ENCODE measurements around the gene PRRT1B.

The PRRT1B gene

GRCh38 chr9:131518553-131518952, 26.8 kb upstream of the PRRT1B start:
- TF ChIP-seq EZH2phosphoT487 (IDR thresholded peaks at IDR 0.05; ENCODE audit: borderline replicate concordance) (no peak), CTCF (conservative IDR thresholded peaks at IDR 0.05; ENCODE audit: low read length) (no peak)
- Histone ChIP-seq H3K79me2 (ENCODE audit: insufficient read depth, low read length) (no peaks in the 10 kb centered on the region), H3K36me3 (ENCODE audit: insufficient read depth, low read length) (peaks cover 57% of the 10 kb centered on the region; the same call in 1 of the 2 replicates), H2AFZ (ENCODE audit: low read length) (no peak overlapping the region), H3K27me3 (ENCODE audit: insufficient read depth, low read length, poor library complexity, severe bottlenecking) (no peaks in the 10 kb centered on the region), H4K20me1 (ENCODE audit: insufficient read depth, low read length, poor library complexity, severe bottlenecking) (no peaks in the 10 kb centered on the region), H3F3A (ENCODE audit: low read depth) (no peaks in the 10 kb centered on the region), H3K9me2 (replicated peaks; ENCODE audit: low read depth, low read length) (no peaks in the 10 kb centered on the region), H3K4me1 (ENCODE audit: insufficient read depth, low read length, poor library complexity, severe bottlenecking) (no peaks in the 10 kb centered on the region), H3K4me3 (ENCODE audit: low read length, poor library complexity, severe bottlenecking) (no peak overlapping the region), H3K9ac (ENCODE audit: low read depth, low read length, poor library complexity, severe bottlenecking) (no peak overlapping the region), H3K4me2 (ENCODE audit: low read depth, low read length, poor library complexity, severe bottlenecking) (no peak overlapping the region), H3K9me3 (ENCODE audit: insufficient read depth, low read depth, low read length) (no peaks in the 10 kb centered on the region)

- H3K4me3 ChIP-seq (ENCODE audit: low read length, poor library complexity, severe bottlenecking): no peak overlapping the region
- peaks cover 68% of the 10 kb centered on the region; the same call in 1 of the 2 replicates for H3K36me3 ChIP-seq (ENCODE audit: insufficient read depth, low read length)
- no peaks in the 10 kb centered on the region for H3K9me3 ChIP-seq (ENCODE audit: insufficient read depth, low read depth, low read length)
- no peaks in the 10 kb centered on the region for H3K27me3 ChIP-seq (ENCODE audit: insufficient read depth, low read length, poor library complexity, severe bottlenecking)
- no peaks in the 10 kb centered on the region for H3F3A ChIP-seq (ENCODE audit: low read depth)
- H3K9me2 ChIP-seq (replicated peaks; ENCODE audit: low read depth, low read length): no peaks in the 10 kb centered on the region
- no peaks in the 10 kb centered on the region for H3K4me1 ChIP-seq (ENCODE audit: insufficient read depth, low read length, poor library complexity, severe bottlenecking)
- no peak overlapping the region for H2AFZ ChIP-seq (ENCODE audit: low read length)
- H3K79me2 ChIP-seq (ENCODE audit: insufficient read depth, low read length): no peaks in the 10 kb centered on the region
- H4K20me1 ChIP-seq (ENCODE audit: insufficient read depth, low read length, poor library complexity, severe bottlenecking): no peaks in the 10 kb centered on the region
- no peak for TF ChIP-seq CTCF (conservative IDR thresholded peaks at IDR 0.05; ENCODE audit: low read length)
- no peak for TF ChIP-seq EZH2phosphoT487 (IDR thresholded peaks at IDR 0.05; ENCODE audit: borderline replicate concordance)
- H3K9ac ChIP-seq (ENCODE audit: low read depth, low read length, poor library complexity, severe bottlenecking): no peak overlapping the region
- no peak overlapping the region for H3K4me2 ChIP-seq (ENCODE audit: low read depth, low read length, poor library complexity, severe bottlenecking)
Measured at GRCh38 chr9:131520503-131520902, 24.8 kb upstream of the PRRT1B start.

GRCh38 chr9:131521203-131521602, 24.1 kb upstream of the PRRT1B start:
- H3K79me2 ChIP-seq (ENCODE audit: insufficient read depth, low read length): no peaks in the 10 kb centered on the region

More at GRCh38 chr9:131521203-131521602, 24.1 kb upstream of the PRRT1B start:
- Histone ChIP-seq H3K9me2 (replicated peaks; ENCODE audit: low read depth, low read length) (no peaks in the 10 kb centered on the region), H3K4me1 (ENCODE audit: insufficient read depth, low read length, poor library complexity, severe bottlenecking) (no peaks in the 10 kb centered on the region), H4K20me1 (ENCODE audit: insufficient read depth, low read length, poor library complexity, severe bottlenecking) (no peaks in the 10 kb centered on the region), H3K9ac (ENCODE audit: low read depth, low read length, poor library complexity, severe bottlenecking) (no peak overlapping the region), H3K36me3 (ENCODE audit: insufficient read depth, low read length) (peaks cover 61% of the 10 kb centered on the region; the same call in 1 of the 2 replicates), H2AFZ (ENCODE audit: low read length) (no peak overlapping the region), H3K27me3 (ENCODE audit: insufficient read depth, low read length, poor library complexity, severe bottlenecking) (no peaks in the 10 kb centered on the region), H3K4me3 (ENCODE audit: low read length, poor library complexity, severe bottlenecking) (no peak overlapping the region), H3F3A (ENCODE audit: low read depth) (no peaks in the 10 kb centered on the region), H3K9me3 (ENCODE audit: insufficient read depth, low read depth, low read length) (no peaks in the 10 kb centered on the region), H3K4me2 (ENCODE audit: low read depth, low read length, poor library complexity, severe bottlenecking) (no peak overlapping the region)
- TF ChIP-seq CTCF (conservative IDR thresholded peaks at IDR 0.05; ENCODE audit: low read length): no peak
- no peak for TF ChIP-seq EZH2phosphoT487 (IDR thresholded peaks at IDR 0.05; ENCODE audit: borderline replicate concordance)

All from Loucy (cell line).